Peyer's patch (tissue), 4 donors: ENCODE results near the gene SMURF1.

ENCODE experiments used
- POLR2A ChIP-seq, 2 donors: fragments of 450-650 bp; IDR thresholded peaks; one replicate each; pipeline ENCODE4 v1.5.1; 2017; ENCODE audit warnings: antibody characterized with exemption in 2 of 2, mild to moderate bottlenecking in 2 of 2, moderate library complexity in 2 of 2
- TF ChIP-seq, protein P1 (sequence below), 6 experiments: fragments of 450-650 bp in 4 of 6; fragments of 200-600 bp in 2 of 6; sonication (generic) in 1 of 6; IDR thresholded peaks; one replicate each; pipeline ENCODE4 v1.5.1; 2017 to 2019; ENCODE audit warnings: antibody characterized with exemption in 6 of 6, mild to moderate bottlenecking in 3 of 6, moderate library complexity in 1 of 6

DNA sequence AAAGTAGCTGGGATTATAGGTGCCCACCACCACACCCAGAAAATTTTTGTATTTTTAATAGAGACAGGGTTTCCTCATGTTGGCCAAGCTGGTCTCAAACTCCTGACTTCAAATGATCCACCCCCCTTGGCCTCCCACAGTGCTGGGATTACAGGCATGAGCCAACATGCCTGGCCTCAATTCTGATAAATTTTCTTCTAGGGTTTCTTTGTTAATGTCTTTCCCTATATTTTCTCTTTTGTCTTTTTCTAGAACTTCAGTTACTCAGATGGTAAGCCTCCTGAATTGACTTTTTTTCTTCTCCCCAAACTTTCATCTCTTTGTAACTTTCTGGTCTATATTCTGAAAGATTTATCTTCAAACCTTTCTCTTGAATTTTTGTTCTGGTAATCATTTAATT, 12.7 kb upstream of the SMURF1 start:
- TF ChIP-seq, protein P1, sequence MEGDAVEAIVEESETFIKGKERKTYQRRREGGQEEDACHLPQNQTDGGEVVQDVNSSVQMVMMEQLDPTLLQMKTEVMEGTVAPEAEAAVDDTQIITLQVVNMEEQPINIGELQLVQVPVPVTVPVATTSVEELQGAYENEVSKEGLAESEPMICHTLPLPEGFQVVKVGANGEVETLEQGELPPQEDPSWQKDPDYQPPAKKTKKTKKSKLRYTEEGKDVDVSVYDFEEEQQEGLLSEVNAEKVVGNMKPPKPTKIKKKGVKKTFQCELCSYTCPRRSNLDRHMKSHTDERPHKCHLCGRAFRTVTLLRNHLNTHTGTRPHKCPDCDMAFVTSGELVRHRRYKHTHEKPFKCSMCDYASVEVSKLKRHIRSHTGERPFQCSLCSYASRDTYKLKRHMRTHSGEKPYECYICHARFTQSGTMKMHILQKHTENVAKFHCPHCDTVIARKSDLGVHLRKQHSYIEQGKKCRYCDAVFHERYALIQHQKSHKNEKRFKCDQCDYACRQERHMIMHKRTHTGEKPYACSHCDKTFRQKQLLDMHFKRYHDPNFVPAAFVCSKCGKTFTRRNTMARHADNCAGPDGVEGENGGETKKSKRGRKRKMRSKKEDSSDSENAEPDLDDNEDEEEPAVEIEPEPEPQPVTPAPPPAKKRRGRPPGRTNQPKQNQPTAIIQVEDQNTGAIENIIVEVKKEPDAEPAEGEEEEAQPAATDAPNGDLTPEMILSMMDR (IDR thresholded peaks at IDR 0.05) = no peak
- no peak for TF ChIP-seq POLR2A (IDR thresholded peaks at IDR 0.05)
